Astrocyte (in vitro differentiated cells and primary cell): ENCODE measurements around the gene FOXM1. TPM values are rescaled to one million over a fixed set of nuclear protein-coding genes. Genes with fewer than 3 reads are reported as not detected.
A peak's percentile ranks its signal among the peaks of the same experiment; 100 is the strongest.

Source experiments
- DNase-seq: peaks from one replicate; pipeline ENCODE4 v3.0.0-alpha.2; 2010; ENCODE audit warnings: low read depth
- FAIRE-seq: peaks from 2 replicates; lab custom pipeline; 2011; peaks lifted over from hg19 to GRCh38; lab: Jason Lieb, UNC
- H2AFZ ChIP-seq: 2 replicates; pipeline ENCODE4 v1.6.0; 2012; ENCODE audit warnings: low read depth, low read length, inconsistent platforms
- H3K27ac ChIP-seq: 2 replicates; pipeline ENCODE4 v1.5.1; 2011; ENCODE audit warnings: low read depth, low read length, inconsistent platforms
- H3K27me3 ChIP-seq: 2 replicates; pipeline ENCODE4 v1.6.0; 2011; ENCODE audit warnings: low read length, inconsistent platforms; ENCODE audit not compliant: insufficient read depth
- H3K36me3 ChIP-seq: 2 replicates; pipeline ENCODE4 v1.5.1; 2011; ENCODE audit warnings: low read length, inconsistent platforms; ENCODE audit not compliant: insufficient read depth
- H3K4me1 ChIP-seq: 2 replicates; pipeline ENCODE4 v1.5.1; 2011; ENCODE audit warnings: low read length, inconsistent platforms; ENCODE audit not compliant: insufficient read depth
- H3K4me2 ChIP-seq: 2 replicates; pipeline ENCODE4 v1.6.0; 2012; ENCODE audit warnings: low read length, inconsistent platforms
- H3K4me3 ChIP-seq: 2 replicates; pipeline ENCODE4 v1.5.1; 2011; ENCODE audit warnings: low read depth, mild to moderate bottlenecking, low read length, inconsistent platforms; ENCODE audit not compliant: insufficient read depth
- H3K79me2 ChIP-seq: 2 replicates; pipeline ENCODE4 v1.6.0; 2012; ENCODE audit warnings: mild to moderate bottlenecking, low read length, inconsistent platforms; ENCODE audit not compliant: insufficient read depth
- H3K9ac ChIP-seq: 2 replicates; pipeline ENCODE4 v1.6.0; 2012; ENCODE audit warnings: mild to moderate bottlenecking, low read length, inconsistent platforms
- H3K9me3 ChIP-seq: 2 replicates; pipeline ENCODE4 v1.5.1; 2012; ENCODE audit warnings: low read depth, mild to moderate bottlenecking, low read length, inconsistent platforms; ENCODE audit not compliant: insufficient read depth
- H4K20me1 ChIP-seq: 2 replicates; pipeline ENCODE4 v1.6.0; 2012; ENCODE audit warnings: low read length, inconsistent platforms; ENCODE audit not compliant: insufficient read depth
- H3K27ac Mint-ChIP-seq: one replicate; pipeline ENCODE4 v1.8.0; 2021; ENCODE audit warnings: mild to moderate bottlenecking, mixed read lengths; ENCODE audit not compliant: unreplicated experiment
- H3K27me3 Mint-ChIP-seq: one replicate; pipeline ENCODE4 v1.8.0; 2021; ENCODE audit warnings: low read depth, mixed read lengths; ENCODE audit not compliant: unreplicated experiment
- H3K36me3 Mint-ChIP-seq: one replicate; pipeline ENCODE4 v1.8.0; 2021; ENCODE audit warnings: low read depth, mixed read lengths; ENCODE audit not compliant: unreplicated experiment
- H3K4me1 Mint-ChIP-seq: one replicate; pipeline ENCODE4 v1.8.0; 2021; ENCODE audit warnings: low read depth, mixed read lengths; ENCODE audit not compliant: unreplicated experiment
- H3K4me3 Mint-ChIP-seq: one replicate; pipeline ENCODE4 v1.8.0; 2021; ENCODE audit warnings: mild to moderate bottlenecking, moderate library complexity, mixed read lengths; ENCODE audit not compliant: unreplicated experiment
- H3K9me3 Mint-ChIP-seq: one replicate; pipeline ENCODE4 v1.8.0; 2021; ENCODE audit warnings: mild to moderate bottlenecking, mixed read lengths; ENCODE audit not compliant: unreplicated experiment
- EZH2 ChIP-seq: IDR thresholded peaks from 2 replicates; pipeline ENCODE4 v1.6.1; 2012; ENCODE audit warnings: mild to moderate bottlenecking, low read length, inconsistent platforms; ENCODE audit not compliant: insufficient read depth
- total RNA-seq: library from RNA; stranded (reverse); gene quantifications from 2 replicates; pipeline ENCODE4 v1.2.1, GENCODE V29; 2021
- TF ChIP-seq, protein P1 (sequence below): IDR thresholded peaks from 2 replicates; pipeline ENCODE4 v1.5.1; 2011; ENCODE audit warnings: low read depth, mild to moderate bottlenecking, inconsistent platforms, low read length, moderate library complexity; ENCODE audit not compliant: insufficient read depth

FOXM1 gene
- total RNA-seq, 1 donor from 2014 or later, result 7.1 TPM

DNA sequence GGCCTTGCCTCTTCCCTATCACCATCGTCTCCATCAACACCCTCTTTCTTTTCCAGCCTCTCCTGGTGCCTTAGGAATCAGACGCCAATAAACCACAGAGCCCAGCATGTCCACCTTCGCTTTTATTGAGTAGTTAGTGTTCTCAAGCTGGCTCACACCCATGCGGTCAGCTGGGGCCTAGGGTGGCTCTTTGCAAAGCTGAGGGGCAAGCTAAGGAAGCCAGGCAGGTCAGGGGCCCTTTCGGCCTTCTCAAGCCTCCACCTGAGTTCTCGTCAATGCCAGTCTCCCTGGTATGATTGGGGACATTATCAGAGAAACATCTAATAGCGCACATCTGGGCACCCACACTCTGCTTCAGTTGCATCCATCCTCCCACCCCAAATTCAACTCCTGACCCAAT, 19.4 kb downstream of the FOXM1 start:
- Histone ChIP-seq H3K4me2 (no peak overlapping the region), H3K27me3 (no peaks in the 10 kb centered on the region), H4K20me1 (no peaks in the 10 kb centered on the region), H3K79me2 (no peaks in the 10 kb centered on the region), H3K4me1 (no peaks in the 10 kb centered on the region), H3K36me3 (peaks cover 14% of the 10 kb centered on the region), H3K27ac (no peak overlapping the region), H3K4me3 (no peak overlapping the region), H2AFZ (no peak overlapping the region), H3K9ac (no peak overlapping the region), H3K9me3 (no peaks in the 10 kb centered on the region)
- FAIRE-seq, result no peak
- TF ChIP-seq EZH2, result no peak
- TF ChIP-seq, protein P1, sequence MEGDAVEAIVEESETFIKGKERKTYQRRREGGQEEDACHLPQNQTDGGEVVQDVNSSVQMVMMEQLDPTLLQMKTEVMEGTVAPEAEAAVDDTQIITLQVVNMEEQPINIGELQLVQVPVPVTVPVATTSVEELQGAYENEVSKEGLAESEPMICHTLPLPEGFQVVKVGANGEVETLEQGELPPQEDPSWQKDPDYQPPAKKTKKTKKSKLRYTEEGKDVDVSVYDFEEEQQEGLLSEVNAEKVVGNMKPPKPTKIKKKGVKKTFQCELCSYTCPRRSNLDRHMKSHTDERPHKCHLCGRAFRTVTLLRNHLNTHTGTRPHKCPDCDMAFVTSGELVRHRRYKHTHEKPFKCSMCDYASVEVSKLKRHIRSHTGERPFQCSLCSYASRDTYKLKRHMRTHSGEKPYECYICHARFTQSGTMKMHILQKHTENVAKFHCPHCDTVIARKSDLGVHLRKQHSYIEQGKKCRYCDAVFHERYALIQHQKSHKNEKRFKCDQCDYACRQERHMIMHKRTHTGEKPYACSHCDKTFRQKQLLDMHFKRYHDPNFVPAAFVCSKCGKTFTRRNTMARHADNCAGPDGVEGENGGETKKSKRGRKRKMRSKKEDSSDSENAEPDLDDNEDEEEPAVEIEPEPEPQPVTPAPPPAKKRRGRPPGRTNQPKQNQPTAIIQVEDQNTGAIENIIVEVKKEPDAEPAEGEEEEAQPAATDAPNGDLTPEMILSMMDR, result no peak
- no peak overlapping the region for H3K4me3 Mint-ChIP-seq
- no peak for DNase-seq
- H3K36me3 Mint-ChIP-seq, result peaks cover 4% of the 10 kb centered on the region
- peaks cover 2% of the 10 kb centered on the region for H3K4me1 Mint-ChIP-seq
- H3K27ac Mint-ChIP-seq, result no peak overlapping the region
- peaks cover 2% of the 10 kb centered on the region for H3K27me3 Mint-ChIP-seq
- no peaks in the 10 kb centered on the region for H3K9me3 Mint-ChIP-seq

DNA sequence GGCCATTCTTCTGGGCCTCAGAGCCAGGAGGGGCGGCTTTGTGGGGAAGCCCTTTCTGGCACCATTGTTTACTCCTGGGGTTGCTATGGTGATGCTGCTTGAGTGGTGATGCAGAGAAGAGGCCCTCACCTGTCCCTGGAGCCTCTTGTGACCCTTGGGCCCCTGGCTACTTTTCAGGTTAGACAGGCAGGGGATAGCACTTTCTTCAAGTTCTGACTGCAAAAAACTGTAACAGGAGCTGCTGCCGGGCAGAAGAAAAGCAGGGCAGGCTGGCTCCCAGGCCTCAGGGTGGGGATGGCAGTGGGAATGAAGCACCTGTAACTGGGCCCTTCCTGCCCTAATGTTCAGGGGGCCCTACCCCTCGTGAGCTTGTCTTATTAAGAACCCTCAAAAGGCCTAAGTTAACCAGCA, 19.9 kb downstream of the FOXM1 start, which contains the start of gene TEX52:
Gene TEX52, minus strand, starts transcription at position 19 of the 411 bp plus-strand sequence. Its CDS starts 13 bp downstream, at position 6.
- no peak for FAIRE-seq
- peaks cover 10% of the 10 kb centered on the region for H3K36me3 ChIP-seq
- H3K9me3 ChIP-seq, result no peaks in the 10 kb centered on the region
- Mint-ChIP-seq H3K4me3 (no peak within 1 kb of the TSS), H3K9me3 (no peaks in the 10 kb centered on the region), H3K36me3 (peaks cover 4% of the 10 kb centered on the region), H3K27me3 (peaks cover 2% of the 10 kb centered on the region), H3K27ac (peak within 1 kb of the TSS; percentile 42), H3K4me1 (peaks cover 2% of the 10 kb centered on the region)
- no peak within 1 kb of the TSS for H3K9ac ChIP-seq
- no peaks in the 10 kb centered on the region for H3K4me1 ChIP-seq
- no peak within 1 kb of the TSS for H3K4me2 ChIP-seq
- DNase-seq, result no peak
- H3K27me3 ChIP-seq, result no peaks in the 10 kb centered on the region
- no peaks in the 10 kb centered on the region for H4K20me1 ChIP-seq
- H3K4me3 ChIP-seq, result no peak within 1 kb of the TSS
- TF ChIP-seq, protein P1, result no peak
- H3K79me2 ChIP-seq, result no peaks in the 10 kb centered on the region
- no peak within 1 kb of the TSS for H3K27ac ChIP-seq
- no peak within 1 kb of the TSS for H2AFZ ChIP-seq

DNA sequence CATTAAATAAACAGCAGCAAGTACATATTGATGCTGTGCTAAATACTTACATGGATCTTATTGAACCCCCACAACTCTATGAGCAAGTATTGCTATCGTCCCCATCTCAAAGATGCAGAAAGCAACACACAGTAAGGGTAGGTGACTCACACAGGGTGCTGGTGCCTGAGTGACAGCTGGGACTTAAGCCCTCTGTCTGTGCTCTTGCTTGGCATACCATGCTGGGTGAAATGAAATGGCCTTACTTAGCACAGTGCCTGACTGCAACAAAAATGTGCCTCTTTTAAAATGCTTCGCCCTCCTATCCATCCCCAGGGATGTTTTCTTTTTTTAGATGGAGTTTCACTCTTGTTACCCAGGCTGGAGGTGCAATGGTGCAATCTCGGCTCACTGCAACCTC, 20.9 kb downstream of the FOXM1 start:
- H3K79me2 ChIP-seq, result no peaks in the 10 kb centered on the region
- Mint-ChIP-seq H3K4me1 (peaks cover 2% of the 10 kb centered on the region), H3K27me3 (peaks cover 2% of the 10 kb centered on the region), H3K27ac (peak overlapping the region; percentile 42), H3K4me3 (no peak overlapping the region), H3K9me3 (no peaks in the 10 kb centered on the region), H3K36me3 (peaks cover 4% of the 10 kb centered on the region)
- DNase-seq, result no peak
- no peak overlapping the region for H3K9ac ChIP-seq
- no peaks in the 10 kb centered on the region for H3K9me3 ChIP-seq
- peaks cover 6% of the 10 kb centered on the region for H3K36me3 ChIP-seq
- no peak for FAIRE-seq
- no peaks in the 10 kb centered on the region for H3K27me3 ChIP-seq
- H3K27ac ChIP-seq, result no peak overlapping the region
- TF ChIP-seq, protein P1, result no peak
- no peak for TF ChIP-seq EZH2
- H4K20me1 ChIP-seq, result no peaks in the 10 kb centered on the region
- no peak overlapping the region for H3K4me3 ChIP-seq
- no peak overlapping the region for H3K4me2 ChIP-seq
- H3K4me1 ChIP-seq, result no peaks in the 10 kb centered on the region
- H2AFZ ChIP-seq, result no peak overlapping the region
